Activated CD4-positive, alpha-beta T cell treated with anti-CD3 and anti-CD28 coated beads for 36 hours (primary cell): Measurements from ENCODE around the gene TMEM37. TPM values are rescaled to one million over a fixed set of nuclear protein-coding genes. Genes with fewer than 3 reads are reported as not detected.

Source experiments
- ATAC-seq: fragments of 200-7000 bp; cut with Tn5 transposase; one replicate; pipeline ENCODE4 v1.10.0; 2021; ENCODE audit warnings: mild to moderate bottlenecking, moderate library complexity
- CTCF ChIA-PET: fragments of 350-600 bp; sonication (Branson Sonifier 250); formaldehyde crosslinking; loops from one replicate; lab custom pipeline; 2021; ENCODE audit warnings: antibody characterized with exemption; lab: Charles Lee
- POLR2A ChIA-PET: fragments of 350-600 bp; sonication (Branson Sonifier 250); formaldehyde crosslinking; loops from one replicate; lab custom pipeline; 2021; ENCODE audit warnings: antibody characterized with exemption, inconsistent platforms; lab: Charles Lee
- DNase-seq: peaks from one replicate; pipeline ENCODE4 v3.0.0-alpha.2; 2020
- H3K27ac Mint-ChIP-seq: one replicate; pipeline ENCODE4 v1.8.0; 2021; ENCODE audit warnings: mixed read lengths
- H3K27me3 Mint-ChIP-seq: one replicate; pipeline ENCODE4 v1.8.0; 2021; ENCODE audit warnings: mixed read lengths
- H3K36me3 Mint-ChIP-seq: one replicate; pipeline ENCODE4 v1.8.0; 2021; ENCODE audit warnings: low read depth, mixed read lengths
- H3K4me1 Mint-ChIP-seq: one replicate; pipeline ENCODE4 v1.8.0; 2021; ENCODE audit warnings: mixed read lengths
- H3K4me3 Mint-ChIP-seq: one replicate; pipeline ENCODE4 v1.8.0; 2021; ENCODE audit warnings: mild to moderate bottlenecking, moderate library complexity, mixed read lengths
- H3K9me3 Mint-ChIP-seq: one replicate; pipeline ENCODE4 v1.8.0; 2021; ENCODE audit warnings: low read depth, mixed read lengths
- intact Hi-C, 2 experiments: fragments of 100-400 bp; cut with DNase I in 1 of 2; cut with micrococcal nuclease in 1 of 2; formaldehyde crosslinking; loops; one replicate each; pipeline versions ENCODE4 v1.14.2 to v1.15.1; 2022 to 2024; cut with DNase I, micrococcal nuclease
- total RNA-seq, 2 experiments: library from RNA; stranded (reverse); gene quantifications; one replicate each; pipeline ENCODE4 v1.2.3, GENCODE V29; 2021

TMEM37 gene
- total RNA-seq, 2 experiments from 2014 or later: not detected

GRCh38 chr2:119419065-119419464, 12.6 kb upstream of the TMEM37 start:
- Mint-ChIP-seq H3K9me3 (peaks cover 5% of the 10 kb centered on the region), H3K27ac (no peak overlapping the region), H3K36me3 (no peaks in the 10 kb centered on the region), H3K27me3 (peaks cover 23% of the 10 kb centered on the region), H3K4me3 (no peak overlapping the region), H3K4me1 (no peaks in the 10 kb centered on the region)
- DNase-seq: no peak
- ChIA-PET CTCF (no interaction called here), POLR2A (no interaction called here)
- intact Hi-C loops: loop anchor here in 1 of 2 experiments (5.0 kb wide), 1 partner anchor 52 kb away; the partner anchor contains the start of genes C2orf76 and DBI
- ATAC-seq: no peak

DNA sequence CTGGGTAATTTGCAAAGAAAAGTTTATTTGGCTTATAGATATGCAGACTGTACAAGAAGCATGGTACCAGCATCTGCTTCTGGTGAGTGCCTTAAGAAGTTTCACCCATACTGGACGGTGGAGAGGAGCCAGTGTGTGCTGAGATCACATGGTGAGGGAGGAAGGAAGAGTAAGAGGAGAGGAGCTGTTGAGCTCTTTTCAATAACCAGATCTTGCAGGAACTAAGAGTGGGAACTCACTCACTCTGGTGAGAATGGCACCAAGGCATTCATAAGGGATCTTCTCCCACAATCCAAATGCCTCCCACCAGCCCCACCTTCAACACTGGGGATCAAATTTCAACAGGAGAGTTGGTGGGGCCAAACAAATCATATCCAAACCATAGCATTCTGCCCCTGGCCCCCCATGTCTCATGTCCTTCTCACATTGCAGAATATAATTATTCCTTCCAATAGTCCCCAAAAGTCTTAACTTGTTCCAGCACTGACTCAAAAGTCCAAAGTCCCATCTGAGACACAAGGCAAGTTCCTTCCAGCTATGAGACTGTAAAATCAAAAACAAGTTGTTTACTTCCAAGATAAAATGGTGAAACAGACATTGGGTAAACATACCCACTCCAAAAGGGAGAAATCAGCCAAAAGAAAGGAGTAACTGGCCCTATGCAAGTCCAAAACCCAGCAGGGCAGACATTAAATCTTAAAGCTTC, 11.7 kb upstream of the TMEM37 start:
- Mint-ChIP-seq H3K27ac (no peak overlapping the region), H3K4me1 (no peaks in the 10 kb centered on the region), H3K27me3 (peaks cover 25% of the 10 kb centered on the region), H3K36me3 (no peaks in the 10 kb centered on the region), H3K4me3 (no peak overlapping the region), H3K9me3 (peaks cover 5% of the 10 kb centered on the region)
- ChIA-PET POLR2A (no interaction called here), CTCF (no interaction called here)
- intact Hi-C loops: loop anchor here in 1 of 2 experiments (5.0 kb wide), 1 partner anchor 53 kb away; the partner anchor contains the start of genes C2orf76 and DBI
- DNase-seq: no peak
- no peak for ATAC-seq

- intact Hi-C loops: no loop called here
- ATAC-seq (no peak), DNase-seq (no peak)
- no peaks in the 10 kb centered on the region for H3K4me1 Mint-ChIP-seq
- H3K9me3 Mint-ChIP-seq: peaks cover 5% of the 10 kb centered on the region
- no peak overlapping the region for H3K27ac Mint-ChIP-seq
- CTCF ChIA-PET: no interaction called here
- POLR2A ChIA-PET: no interaction called here
- H3K4me3 Mint-ChIP-seq: no peak overlapping the region
- no peaks in the 10 kb centered on the region for H3K36me3 Mint-ChIP-seq
- H3K27me3 Mint-ChIP-seq: peaks cover 33% of the 10 kb centered on the region
These were observed 10.3 kb upstream of the TMEM37 start for GRCh38 chr2:119421304-119421703.

DNA sequence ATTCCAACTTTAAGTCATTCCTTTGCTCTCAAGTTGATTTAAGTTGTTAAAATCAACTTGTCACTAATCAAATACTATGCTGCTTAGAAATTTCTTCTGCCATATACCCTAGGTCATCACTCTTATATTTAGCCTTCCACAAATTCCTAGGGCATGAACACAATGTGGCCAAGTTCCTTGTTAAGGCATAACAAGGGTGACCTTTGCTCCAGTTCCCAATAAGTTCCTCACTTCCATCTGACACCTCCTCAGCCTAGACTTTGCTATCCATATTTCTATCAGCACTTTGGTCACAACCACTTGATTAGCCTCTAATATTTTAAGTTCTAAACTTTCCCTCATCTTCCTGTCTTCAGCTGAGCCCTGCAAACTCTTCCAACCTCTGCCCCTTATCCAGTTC, 9.9 kb upstream of the TMEM37 start:
- DNase-seq: no peak
- ChIA-PET POLR2A (no interaction called here), CTCF (no interaction called here)
- no peak for ATAC-seq
- intact Hi-C loops: no loop called here
- H3K9me3 Mint-ChIP-seq: peaks cover 5% of the 10 kb centered on the region
- H3K27me3 Mint-ChIP-seq: peaks cover 35% of the 10 kb centered on the region
- no peaks in the 10 kb centered on the region for H3K4me1 Mint-ChIP-seq
- no peak overlapping the region for H3K4me3 Mint-ChIP-seq
- H3K36me3 Mint-ChIP-seq: no peaks in the 10 kb centered on the region
- H3K27ac Mint-ChIP-seq: no peak overlapping the region

DNA sequence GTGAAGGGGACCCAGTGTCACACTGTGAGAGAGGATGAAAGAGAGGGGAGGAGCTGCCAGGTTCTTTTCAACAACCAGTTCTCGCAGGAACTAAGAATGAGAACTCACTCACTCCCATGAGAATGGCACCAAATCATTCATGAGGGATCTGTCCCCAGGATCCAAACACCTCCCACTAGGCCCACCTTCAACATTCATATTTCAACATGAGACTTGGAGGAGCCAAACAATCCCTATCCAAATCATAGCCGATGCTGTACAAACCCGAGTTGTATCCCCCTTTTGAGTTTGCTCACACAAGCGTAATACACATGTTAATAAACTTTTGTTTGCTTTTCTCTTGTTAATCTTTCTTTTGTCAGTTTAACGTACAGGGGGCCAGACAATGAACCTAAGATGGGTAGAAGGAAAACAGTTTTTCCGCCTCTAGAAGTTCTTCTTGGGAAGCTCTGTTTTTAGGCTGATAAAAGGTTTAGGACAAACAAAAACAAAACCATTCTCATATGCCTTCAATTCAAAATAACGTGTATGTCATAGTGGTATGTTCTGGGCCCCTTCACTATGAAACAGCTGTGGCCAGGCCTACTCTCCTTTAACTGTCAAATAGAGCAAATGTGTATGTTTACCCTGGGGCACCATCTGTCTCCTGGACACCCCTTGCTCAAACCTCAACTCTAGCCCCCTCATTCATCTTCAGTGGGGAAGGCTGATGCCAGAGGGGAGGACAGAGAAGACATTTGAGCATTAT, 9.1 kb upstream of the TMEM37 start:
- intact Hi-C loops: no loop called here
- H3K4me1 Mint-ChIP-seq: no peaks in the 10 kb centered on the region
- no peaks in the 10 kb centered on the region for H3K36me3 Mint-ChIP-seq
- POLR2A ChIA-PET: interaction anchor here (0.5 kb wide), 1 partner anchor 177 kb away, joined by 3 read pairs; no protein-coding TSS in a partner anchor
- DNase-seq: no peak
- ATAC-seq: no peak
- peaks cover 5% of the 10 kb centered on the region for H3K9me3 Mint-ChIP-seq
- no peak overlapping the region for H3K4me3 Mint-ChIP-seq
- CTCF ChIA-PET: no interaction called here
- no peak overlapping the region for H3K27ac Mint-ChIP-seq
- peaks cover 41% of the 10 kb centered on the region for H3K27me3 Mint-ChIP-seq

- Mint-ChIP-seq H3K4me3 (no peak overlapping the region), H3K27me3 (peaks cover 44% of the 10 kb centered on the region), H3K27ac (no peak overlapping the region), H3K36me3 (no peaks in the 10 kb centered on the region), H3K9me3 (peaks cover 5% of the 10 kb centered on the region), H3K4me1 (no peaks in the 10 kb centered on the region)
- ChIA-PET POLR2A (no interaction called here), CTCF (no interaction called here)
- DNase-seq (no peak), ATAC-seq (no peak)
- intact Hi-C loops: no loop called here
These were observed 8.6 kb upstream of the TMEM37 start for GRCh38 chr2:119423108-119423444.

GRCh38 chr2:119423811-119424210, 7.8 kb upstream of the TMEM37 start:
- CTCF ChIA-PET: interaction anchor here (0.8 to 1.0 kb wide), 2 partner anchors 61 to 217 kb away, joined by 3 read pairs; no protein-coding TSS in a partner anchor
- ATAC-seq: no peak

GRCh38 chr2:119424284-119425118, 7.2 kb upstream of the TMEM37 start:
- no peaks in the 10 kb centered on the region for H3K36me3 Mint-ChIP-seq
- no peak for DNase-seq
- no peak for ATAC-seq
- no peaks in the 10 kb centered on the region for H3K4me1 Mint-ChIP-seq
- intact Hi-C loops: no loop called here
- ChIA-PET POLR2A (no interaction called here), CTCF (interaction anchor here (0.8 to 1.0 kb wide), 2 partner anchors 61 to 216 kb away, joined by 3 read pairs; no protein-coding TSS in a partner anchor)
- H3K27ac Mint-ChIP-seq: no peak overlapping the region
- peaks cover 55% of the 10 kb centered on the region for H3K27me3 Mint-ChIP-seq
- peaks cover 5% of the 10 kb centered on the region for H3K9me3 Mint-ChIP-seq
- no peak overlapping the region for H3K4me3 Mint-ChIP-seq

More at GRCh38 chr2:119423811-119424210, 7.8 kb upstream of the TMEM37 start:
- Mint-ChIP-seq H3K36me3 (no peaks in the 10 kb centered on the region), H3K4me1 (no peaks in the 10 kb centered on the region), H3K9me3 (peaks cover 5% of the 10 kb centered on the region), H3K27me3 (peaks cover 50% of the 10 kb centered on the region), H3K4me3 (no peak overlapping the region), H3K27ac (no peak overlapping the region)
- intact Hi-C loops: no loop called here
- POLR2A ChIA-PET: no interaction called here
- DNase-seq: no peak

GRCh38 chr2:119425119-119425405, 6.6 kb upstream of the TMEM37 start:
- DNase-seq (no peak), ATAC-seq (no peak)
- no peaks in the 10 kb centered on the region for H3K4me1 Mint-ChIP-seq
- H3K27me3 Mint-ChIP-seq: peaks cover 54% of the 10 kb centered on the region
- no peak overlapping the region for H3K27ac Mint-ChIP-seq
- intact Hi-C loops: no loop called here
- no peak overlapping the region for H3K4me3 Mint-ChIP-seq
- ChIA-PET CTCF (no interaction called here), POLR2A (no interaction called here)
- peaks cover 5% of the 10 kb centered on the region for H3K9me3 Mint-ChIP-seq
- H3K36me3 Mint-ChIP-seq: no peaks in the 10 kb centered on the region

GRCh38 chr2:119425620-119426395, 5.8 kb upstream of the TMEM37 start:
- no peaks in the 10 kb centered on the region for H3K36me3 Mint-ChIP-seq
- CTCF ChIA-PET: no interaction called here
- POLR2A ChIA-PET: no interaction called here
- peaks cover 58% of the 10 kb centered on the region for H3K27me3 Mint-ChIP-seq
- intact Hi-C loops: no loop called here
- no peak for ATAC-seq
- H3K4me1 Mint-ChIP-seq: no peaks in the 10 kb centered on the region
- no peak overlapping the region for H3K4me3 Mint-ChIP-seq
- H3K27ac Mint-ChIP-seq: no peak overlapping the region
- no peak for DNase-seq
- H3K9me3 Mint-ChIP-seq: peaks cover 5% of the 10 kb centered on the region

DNA sequence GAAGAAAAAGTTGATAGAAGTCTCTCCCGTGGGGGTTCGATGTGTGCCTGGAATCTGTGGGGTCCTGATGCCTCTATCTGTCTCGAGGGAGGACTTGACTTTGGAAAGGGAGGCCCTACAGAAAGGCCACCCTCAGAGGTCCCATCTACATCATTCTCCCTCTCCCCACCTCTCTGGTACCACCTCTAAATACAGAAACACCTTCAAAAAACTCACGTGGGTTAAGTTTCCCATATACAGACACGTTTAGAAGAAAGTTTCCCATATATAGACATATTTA, 5.3 kb upstream of the TMEM37 start:
- no peaks in the 10 kb centered on the region for H3K4me1 Mint-ChIP-seq
- peaks cover 63% of the 10 kb centered on the region for H3K27me3 Mint-ChIP-seq

More for the DNA sequence above, 5.3 kb upstream of the TMEM37 start:
- Mint-ChIP-seq H3K27ac (no peak overlapping the region), H3K36me3 (no peaks in the 10 kb centered on the region), H3K9me3 (peaks cover 5% of the 10 kb centered on the region), H3K4me3 (no peak overlapping the region)
- CTCF ChIA-PET: no interaction called here
- intact Hi-C loops: no loop called here
- POLR2A ChIA-PET: no interaction called here
- no peak for ATAC-seq
- no peak for DNase-seq
